Smooth muscle cell (in vitro differentiated cells): Measurements from ENCODE around the gene GRK2. TPM values are rescaled to one million over a fixed set of nuclear protein-coding genes. Genes with fewer than 3 reads are reported as not detected.

Experiments
- DNase-seq: peaks from one replicate; lab custom pipeline; 2025; ENCODE audit not compliant: unreplicated experiment; lab: John Stamatoyannopoulos, UW
- H2AFZ ChIP-seq: fragments of 200-600 bp; sonication (generic); 2 replicates; pipeline ENCODE4 v1.6.0; 2016; ENCODE audit warnings: antibody characterized with exemption, low read depth, mild to moderate bottlenecking
- H3F3A ChIP-seq: fragments of 200-600 bp; sonication (generic); 2 replicates; pipeline ENCODE4 v1.6.0; 2017; ENCODE audit warnings: antibody characterized with exemption, low read depth
- H3K27ac ChIP-seq: fragments of 200-600 bp; sonication (generic); 2 replicates; pipeline ENCODE4 v1.5.1; 2016; ENCODE audit warnings: low read depth, mild to moderate bottlenecking
- H3K27me3 ChIP-seq: fragments of 200-600 bp; sonication (generic); 2 replicates; pipeline ENCODE4 v1.6.1; 2016; ENCODE audit warnings: low read depth, mild to moderate bottlenecking
- H3K36me3 ChIP-seq: fragments of 200-600 bp; sonication (generic); 2 replicates; pipeline ENCODE4 v1.5.1; 2016; ENCODE audit warnings: low read depth
- H3K4me1 ChIP-seq: fragments of 200-600 bp; sonication (generic); 2 replicates; pipeline ENCODE4 v1.5.1; 2016; ENCODE audit warnings: low read depth
- H3K4me2 ChIP-seq: fragments of 200-600 bp; sonication (generic); 2 replicates; pipeline ENCODE4 v1.6.0; 2016; ENCODE audit warnings: mild to moderate bottlenecking
- H3K4me3 ChIP-seq: fragments of 200-600 bp; sonication (generic); 2 replicates; pipeline ENCODE4 v1.5.1; 2016; ENCODE audit warnings: mild to moderate bottlenecking
- H3K79me2 ChIP-seq: fragments of 200-600 bp; sonication (generic); 2 replicates; pipeline ENCODE4 v1.6.0; 2016; ENCODE audit warnings: low read depth, mild to moderate bottlenecking
- H3K9ac ChIP-seq: fragments of 200-600 bp; sonication (generic); 2 replicates; pipeline ENCODE4 v1.6.0; 2016; ENCODE audit warnings: low read depth
- H3K9me3 ChIP-seq: fragments of 200-600 bp; sonication (generic); replicated peaks from 2 replicates; pipeline ENCODE4 v1.5.1; 2016; ENCODE audit warnings: low read depth
- H4K20me1 ChIP-seq: fragments of 200-600 bp; sonication (generic); 2 replicates; pipeline ENCODE4 v1.6.0; 2016; ENCODE audit warnings: low read depth
- CTCF ChIP-seq: fragments of 200-600 bp; sonication (generic); IDR thresholded peaks from 2 replicates; pipeline ENCODE4 v1.5.1; 2017; ENCODE audit warnings: borderline replicate concordance, mild to moderate bottlenecking, antibody characterized with exemption; ENCODE audit not compliant: insufficient read depth, poor library complexity, severe bottlenecking
- WGBS: methylation state at CpG from one replicate; pipeline ENCODE4 v1.1.7; 2016; ENCODE audit warnings: low lambda C conversion rate; 5-methylcytosine and 5-hydroxymethylcytosine counted together
- polyA plus RNA-seq: library from polyadenylated mRNA; unstranded; fragments of >200 nt; fragmentation: Nextera tagmentation; extraction: Ambion mirVana; gene quantifications from 2 replicates; pipeline ENCODE4 v1.2.1, GENCODE V29; 2016
- total RNA-seq: library from RNA; depleted of rRNA; stranded (reverse); fragments of >200 nt; gene quantifications from 2 replicates; pipeline ENCODE4 v1.2.3, GENCODE V29; 2014

Gene GRK2
- total RNA-seq (18.5 and 22.2 TPM in 2 replicates), polyA plus RNA-seq (38.9 and 42.5 TPM in 2 replicates)

- Histone ChIP-seq H3K27me3 (no peaks in the 10 kb centered on the region), H2AFZ (no peak within 1 kb of the TSS), H3K79me2 (peaks cover 56% of the 10 kb centered on the region), H3K36me3 (no peaks in the 10 kb centered on the region), H3K9me3 (no peaks in the 10 kb centered on the region), H3K4me3 (peak within 1 kb of the TSS; percentile 92), H3F3A (peaks cover 5% of the 10 kb centered on the region), H3K4me1 (peaks cover 23% of the 10 kb centered on the region), H3K4me2 (peak within 1 kb of the TSS; percentile 100), H3K27ac (no peak within 1 kb of the TSS), H4K20me1 (peaks cover 43% of the 10 kb centered on the region), H3K9ac (peak within 1 kb of the TSS; percentile 71)
- WGBS, result under 1% methylated on average over 68 of the region's 103 CpGs
- TF ChIP-seq CTCF, result no peak
- no peak for DNase-seq
Observed at GRCh38 chr11:67266449-67267187, at the start of gene GRK2. TSS of gene GRK2 (plus strand) at chr11:67266473. CDS start at chr11:67266700, 227 bp downstream.

- DNase-seq, result no peak
Observed at GRCh38 chr11:67227726-67228125, 38.5 kb upstream of the GRK2 start.

GRCh38 chr11:67230406-67230805 lies 35.9 kb upstream of the GRK2 start:
- H3K27me3 ChIP-seq, result no peaks in the 10 kb centered on the region
- no peak for DNase-seq
- H3K4me2 ChIP-seq, result no peak overlapping the region
- H3K27ac ChIP-seq, result no peak overlapping the region
- H3K9ac ChIP-seq, result no peak overlapping the region
- H3K9me3 ChIP-seq, result no peaks in the 10 kb centered on the region
- no peak overlapping the region for H3K4me3 ChIP-seq
- peaks cover 27% of the 10 kb centered on the region for H3K79me2 ChIP-seq
- H4K20me1 ChIP-seq, result peaks cover 25% of the 10 kb centered on the region
- H3F3A ChIP-seq, result no peaks in the 10 kb centered on the region
- no peak overlapping the region for H2AFZ ChIP-seq
- H3K4me1 ChIP-seq, result no peaks in the 10 kb centered on the region
- no peak for TF ChIP-seq CTCF
- H3K36me3 ChIP-seq, result peaks cover 27% of the 10 kb centered on the region
- 93% methylated on average over 3 of the region's 3 CpGs for WGBS

More at GRCh38 chr11:67227726-67228125, 38.5 kb upstream of the GRK2 start:
- H3K36me3 ChIP-seq, result peaks cover 30% of the 10 kb centered on the region
- no peak overlapping the region for H3K4me2 ChIP-seq
- 97% methylated on average over 8 of the region's 8 CpGs for WGBS
- peaks cover 12% of the 10 kb centered on the region for H4K20me1 ChIP-seq
- H3K27me3 ChIP-seq, result no peaks in the 10 kb centered on the region
- no peak overlapping the region for H3K27ac ChIP-seq
- no peaks in the 10 kb centered on the region for H3K4me1 ChIP-seq
- no peak overlapping the region for H2AFZ ChIP-seq
- TF ChIP-seq CTCF, result no peak
- no peaks in the 10 kb centered on the region for H3K9me3 ChIP-seq
- H3K9ac ChIP-seq, result no peak overlapping the region
- H3K4me3 ChIP-seq, result no peak overlapping the region
- no peaks in the 10 kb centered on the region for H3F3A ChIP-seq
- H3K79me2 ChIP-seq, result peaks cover 14% of the 10 kb centered on the region

- no peak overlapping the region for H3K4me2 ChIP-seq
- WGBS, result 100% methylated on average over 1 of the region's 1 CpG
- H3K4me1 ChIP-seq, result no peaks in the 10 kb centered on the region
- H3K27me3 ChIP-seq, result no peaks in the 10 kb centered on the region
- H2AFZ ChIP-seq, result no peak overlapping the region
- H3K9me3 ChIP-seq, result no peaks in the 10 kb centered on the region
- DNase-seq, result no peak
- peaks cover under 1% of the 10 kb centered on the region for H3F3A ChIP-seq
- H3K9ac ChIP-seq, result no peak overlapping the region
- H3K79me2 ChIP-seq, result peaks cover 31% of the 10 kb centered on the region
- H3K27ac ChIP-seq, result no peak overlapping the region
- H3K4me3 ChIP-seq, result no peak overlapping the region
- no peak for TF ChIP-seq CTCF
- peaks cover 30% of the 10 kb centered on the region for H4K20me1 ChIP-seq
- peaks cover 27% of the 10 kb centered on the region for H3K36me3 ChIP-seq
Observed at GRCh38 chr11:67230886-67231285, 35.4 kb upstream of the GRK2 start.
